GM19043 (cell line): ENCODE results near the gene PEAR1.

Experiments
- ATAC-seq: cut with Tn5 transposase; IDR thresholded peaks from one replicate; pipeline ENCODE4 v1.9.1; 2021; ENCODE audit warnings: low read depth; ENCODE audit not compliant: unreplicated experiment

The PEAR1 gene, protein sequence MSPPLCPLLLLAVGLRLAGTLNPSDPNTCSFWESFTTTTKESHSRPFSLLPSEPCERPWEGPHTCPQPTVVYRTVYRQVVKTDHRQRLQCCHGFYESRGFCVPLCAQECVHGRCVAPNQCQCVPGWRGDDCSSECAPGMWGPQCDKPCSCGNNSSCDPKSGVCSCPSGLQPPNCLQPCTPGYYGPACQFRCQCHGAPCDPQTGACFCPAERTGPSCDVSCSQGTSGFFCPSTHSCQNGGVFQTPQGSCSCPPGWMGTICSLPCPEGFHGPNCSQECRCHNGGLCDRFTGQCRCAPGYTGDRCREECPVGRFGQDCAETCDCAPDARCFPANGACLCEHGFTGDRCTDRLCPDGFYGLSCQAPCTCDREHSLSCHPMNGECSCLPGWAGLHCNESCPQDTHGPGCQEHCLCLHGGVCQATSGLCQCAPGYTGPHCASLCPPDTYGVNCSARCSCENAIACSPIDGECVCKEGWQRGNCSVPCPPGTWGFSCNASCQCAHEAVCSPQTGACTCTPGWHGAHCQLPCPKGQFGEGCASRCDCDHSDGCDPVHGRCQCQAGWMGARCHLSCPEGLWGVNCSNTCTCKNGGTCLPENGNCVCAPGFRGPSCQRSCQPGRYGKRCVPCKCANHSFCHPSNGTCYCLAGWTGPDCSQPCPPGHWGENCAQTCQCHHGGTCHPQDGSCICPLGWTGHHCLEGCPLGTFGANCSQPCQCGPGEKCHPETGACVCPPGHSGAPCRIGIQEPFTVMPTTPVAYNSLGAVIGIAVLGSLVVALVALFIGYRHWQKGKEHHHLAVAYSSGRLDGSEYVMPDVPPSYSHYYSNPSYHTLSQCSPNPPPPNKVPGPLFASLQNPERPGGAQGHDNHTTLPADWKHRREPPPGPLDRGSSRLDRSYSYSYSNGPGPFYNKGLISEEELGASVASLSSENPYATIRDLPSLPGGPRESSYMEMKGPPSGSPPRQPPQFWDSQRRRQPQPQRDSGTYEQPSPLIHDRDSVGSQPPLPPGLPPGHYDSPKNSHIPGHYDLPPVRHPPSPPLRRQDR

GRCh38 chr1:156893048-156893953, at the start of gene PEAR1:
Gene PEAR1, plus strand, starts transcription at chr1:156893718. Its CDS starts 10,209 bp downstream, at chr1:156903927.
- ATAC-seq: no peak

DNA sequence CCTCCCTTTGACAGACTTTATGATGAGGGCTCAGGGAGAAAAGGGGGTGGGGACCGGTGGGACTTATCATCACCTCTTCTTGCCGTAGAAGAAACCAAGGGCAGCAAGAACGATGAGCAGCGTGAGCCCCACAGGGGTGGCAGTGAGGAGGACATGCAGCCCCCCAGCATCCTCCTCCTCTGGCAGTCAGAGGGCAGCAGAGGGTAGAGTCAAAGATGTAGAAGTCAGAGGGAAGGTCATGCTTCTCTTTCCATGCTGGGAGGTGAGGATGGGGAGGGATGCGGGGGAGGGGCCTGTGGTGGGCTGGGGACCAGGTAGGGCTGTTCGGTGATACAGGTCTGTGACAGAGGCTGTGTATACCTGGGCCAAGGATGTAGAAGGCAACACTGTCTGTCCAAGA, 49.4 kb upstream of the PEAR1 start:
- no peak for ATAC-seq

- ATAC-seq: no peak
These were observed 48.9 kb upstream of the PEAR1 start for GRCh38 chr1:156844638-156845037.

- no peak for ATAC-seq
These were observed 48.2 kb upstream of the PEAR1 start for GRCh38 chr1:156845055-156845952.

DNA sequence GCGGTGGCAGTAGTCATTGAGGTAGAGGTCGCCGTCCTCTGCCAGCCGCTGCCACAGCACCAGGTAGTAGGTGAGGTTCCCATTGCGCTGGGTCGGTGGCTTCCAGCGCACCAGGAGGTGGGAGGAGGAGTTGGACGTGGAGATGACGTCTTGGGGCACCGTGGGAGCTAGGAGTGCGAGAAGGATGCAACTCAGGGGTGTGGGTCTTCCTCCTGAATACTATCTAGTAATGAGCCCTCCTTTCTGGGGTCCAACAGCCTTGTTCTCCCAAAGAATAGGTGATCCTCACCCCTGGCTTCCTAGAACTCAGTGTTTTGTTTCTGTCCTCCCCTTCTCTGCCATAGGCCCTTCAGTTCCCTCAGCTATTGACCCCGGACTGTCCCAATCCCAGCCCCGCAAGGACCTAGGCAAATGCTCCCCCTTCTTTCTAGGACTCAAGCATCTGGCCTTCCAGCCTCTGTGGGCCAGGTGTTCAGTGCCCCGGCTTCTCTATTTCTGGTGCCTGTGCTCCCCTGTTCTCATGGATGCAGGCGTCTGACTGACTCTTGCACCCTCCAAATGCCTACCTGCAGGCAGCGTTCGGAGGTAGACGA, 47.5 kb upstream of the PEAR1 start:
- no peak for ATAC-seq

DNA sequence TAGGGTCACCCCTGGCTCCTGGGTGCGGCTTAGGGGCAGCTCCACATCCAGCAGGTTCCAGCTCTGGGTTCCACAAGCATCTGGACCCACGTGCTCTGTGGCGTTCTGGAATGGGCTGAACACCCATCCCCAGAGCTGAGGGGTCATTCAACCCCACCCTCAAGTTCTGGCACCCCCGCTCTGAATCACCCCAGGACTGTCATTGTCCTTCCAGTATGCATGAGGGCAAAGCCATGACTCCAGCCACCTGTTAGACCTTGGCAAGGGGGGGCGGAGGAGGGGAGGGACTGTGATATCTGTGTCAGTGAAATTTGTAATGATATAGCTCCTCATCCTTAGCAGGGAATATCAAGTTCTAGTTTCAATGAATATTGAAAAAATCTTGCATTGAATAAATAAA, 46.9 kb upstream of the PEAR1 start:
- no peak for ATAC-seq

- ATAC-seq: no peak
These were observed 45.7 kb upstream of the PEAR1 start for GRCh38 chr1:156847591-156848460.

- ATAC-seq: no peak
These were observed 44.9 kb upstream of the PEAR1 start for GRCh38 chr1:156848461-156849150.

GRCh38 chr1:156849151-156849496, 44.4 kb upstream of the PEAR1 start:
- ATAC-seq: no peak

DNA sequence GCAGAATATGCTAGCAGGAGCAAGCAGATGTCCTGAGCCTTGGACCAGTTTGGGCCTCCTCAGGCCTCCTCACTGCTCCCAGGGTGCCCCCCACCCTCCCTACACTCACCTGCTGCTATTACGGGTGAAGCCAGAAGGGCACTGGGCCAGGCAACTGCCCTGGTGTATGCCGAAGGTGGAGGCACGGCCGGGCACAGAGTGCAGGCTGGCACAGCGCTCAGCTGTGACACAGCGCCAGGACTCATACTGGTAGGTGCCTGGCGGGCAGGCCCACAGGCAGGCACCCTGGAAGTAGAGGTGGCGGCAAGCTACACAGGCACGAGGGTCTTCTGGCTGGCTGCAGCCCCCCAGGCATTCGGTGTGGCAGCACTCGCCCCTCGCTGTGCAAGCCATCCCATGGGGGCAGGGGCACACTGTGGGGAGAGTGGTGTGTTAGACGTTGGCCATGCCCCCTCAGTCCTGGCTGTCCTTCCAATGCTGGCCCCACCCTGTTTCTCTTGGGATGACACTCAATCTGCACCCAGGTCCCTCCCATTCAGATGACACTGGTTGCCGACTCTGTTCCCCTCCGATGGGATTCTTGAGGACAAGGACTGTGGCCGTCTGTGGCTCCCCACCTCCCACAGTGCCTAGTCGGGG, 41.6 kb upstream of the PEAR1 start:
- no peak for ATAC-seq

GRCh38 chr1:156852418-156852874, 41.1 kb upstream of the PEAR1 start:
- ATAC-seq: no peak

DNA sequence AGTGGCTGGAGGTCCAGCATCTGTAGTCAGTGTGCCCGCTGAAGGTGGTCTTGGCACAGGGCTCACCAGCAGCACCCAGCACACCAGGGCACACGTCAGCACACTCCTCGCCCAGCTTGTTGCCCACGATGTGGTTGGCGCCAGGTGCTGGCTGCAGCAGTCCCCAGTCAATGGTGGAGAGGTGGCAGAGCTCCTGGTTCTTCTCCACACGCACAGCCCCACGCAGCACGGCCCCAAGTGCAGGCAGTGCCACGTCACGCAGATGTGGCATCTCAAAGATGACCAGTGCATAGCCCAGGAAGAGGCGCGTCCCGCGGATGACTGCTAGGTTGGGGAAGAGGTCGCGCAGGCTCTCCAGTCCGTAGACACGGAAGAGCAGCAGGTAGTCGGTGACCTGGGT, 39.8 kb upstream of the PEAR1 start:
- ATAC-seq: no peak

DNA sequence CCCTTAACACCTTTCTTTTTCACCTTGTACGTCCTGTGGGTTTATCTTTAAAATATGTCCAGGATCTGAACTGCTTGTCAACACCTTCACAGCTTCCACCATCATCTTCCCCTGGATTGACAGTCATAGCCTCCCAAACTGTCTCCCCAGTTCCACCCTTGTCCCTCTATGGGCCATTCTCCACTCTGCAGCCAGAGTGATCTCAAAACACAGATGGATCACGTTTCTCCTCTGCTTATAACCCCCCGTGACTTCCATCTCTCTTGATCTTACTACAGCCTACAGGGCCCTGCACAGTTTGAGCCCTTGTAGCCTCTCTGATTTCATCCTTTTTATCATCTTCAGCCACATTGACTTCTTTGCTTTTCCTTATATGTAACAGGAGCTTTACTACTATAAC, 38.9 kb upstream of the PEAR1 start:
- no peak for ATAC-seq

DNA sequence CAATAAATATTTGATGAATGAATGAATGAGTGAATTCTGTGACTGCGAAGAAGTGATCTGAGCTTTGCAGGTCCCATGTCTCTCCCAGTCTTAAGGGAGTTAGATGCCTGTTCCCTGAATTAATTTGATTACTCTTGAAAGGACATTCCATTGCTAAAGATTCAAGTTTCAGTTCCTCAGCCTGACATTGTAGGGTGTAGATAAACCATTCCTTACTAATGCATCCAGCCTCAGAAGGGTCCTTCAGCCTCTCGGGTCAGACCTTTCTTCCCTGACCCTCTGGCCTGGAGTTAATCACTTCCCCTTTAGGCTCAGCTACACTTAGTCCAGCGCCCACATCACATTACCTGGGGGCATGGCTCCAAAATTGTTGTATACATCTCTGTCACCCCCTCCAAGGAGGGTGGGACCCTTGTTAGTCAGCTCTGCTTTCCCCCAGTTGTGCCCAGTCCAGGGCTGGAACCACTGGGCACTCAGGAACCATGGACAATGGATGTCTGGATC, 37.2 kb upstream of the PEAR1 start:
- no peak for ATAC-seq

DNA sequence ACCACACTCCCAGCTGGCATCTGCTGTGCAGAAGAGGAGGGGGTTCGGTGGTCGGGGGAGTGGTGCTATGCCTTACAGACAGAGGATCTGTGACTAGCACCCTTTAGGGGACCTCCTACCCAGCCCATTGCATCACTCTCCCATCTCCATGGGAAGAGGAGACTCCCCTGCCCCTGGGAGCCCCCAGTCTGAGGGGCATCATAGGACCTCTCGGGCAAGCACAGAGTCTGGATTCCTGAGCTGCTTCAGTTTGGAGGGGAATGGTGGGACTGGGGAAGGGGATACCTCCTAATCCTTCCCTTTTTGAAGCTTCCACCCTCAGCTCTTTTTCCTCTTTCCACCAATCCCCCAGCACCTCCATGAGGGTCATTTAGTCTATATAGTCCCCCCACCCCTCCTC, 36.0 kb upstream of the PEAR1 start:
- ATAC-seq: no peak

- ATAC-seq: no peak
These were observed 35.0 kb upstream of the PEAR1 start for GRCh38 chr1:156858555-156858956.
